ENCODE measurements around the gene NCOA3. TPM values are rescaled to one million over a fixed set of nuclear protein-coding genes. Genes with fewer than 3 reads are reported as not detected.
A peak's percentile ranks its signal among the peaks of the same experiment; 100 is the strongest.

Gene NCOA3
- total RNA-seq, 1 experiment from 2014 or later: 31.1 TPM

DNA sequence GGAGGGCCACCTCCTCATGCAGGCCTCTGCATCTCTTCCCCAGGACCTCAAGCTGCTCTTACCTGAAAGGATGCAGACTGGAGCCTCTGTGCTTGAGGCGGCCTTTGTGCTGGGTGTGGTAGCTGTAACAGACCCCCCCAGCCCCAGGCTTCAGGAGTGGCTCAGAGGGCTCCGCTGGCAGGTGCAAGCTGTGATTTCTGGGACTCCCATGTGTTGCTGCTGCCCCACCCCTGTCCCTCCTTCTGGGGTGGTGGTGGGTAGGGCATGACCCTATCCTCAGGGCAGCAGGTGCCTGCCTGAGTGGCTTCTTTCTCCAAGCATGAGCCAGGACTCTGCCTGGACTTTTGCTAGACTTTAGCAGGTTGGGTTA, 162.4 kb downstream of the NCOA3 start:
- peaks cover 48% of the 10 kb centered on the region for H3K36me3 ChIP-seq (ENCODE audit: low read depth, low read length)
- peak; percentile 27 for ATAC-seq
- no peak overlapping the region for H3K27ac ChIP-seq (ENCODE audit: low read length)
- ChIA-PET CTCF (interaction anchor here (0.6 to 1.3 kb wide), 3 partner anchors 9 to 956 kb away, joined by 3 to 7 read pairs (median 3); no protein-coding TSS in a partner anchor), POLR2A (ENCODE audit: unreplicated experiment) (interaction anchor here (0.5 to 0.6 kb wide), 2 partner anchors 465 to 728 kb away, joined by 4 to 5 read pairs; no protein-coding TSS in a partner anchor)
- H3K9ac ChIP-seq (ENCODE audit: low read length): no peak overlapping the region
- no peaks in the 10 kb centered on the region for H3K27me3 ChIP-seq (ENCODE audit: low read length)
- H3F3A ChIP-seq (ENCODE audit: low read length, unreplicated experiment): no peaks in the 10 kb centered on the region
- no peak overlapping the region for H2AFZ ChIP-seq (ENCODE audit: low read length)
- no peaks in the 10 kb centered on the region for H3K79me2 ChIP-seq (ENCODE audit: low read length)
- H3K4me2 ChIP-seq (ENCODE audit: low read length): no peak overlapping the region
- BruUV-seq (replicated peaks): no TSS peak
- H4K20me1 ChIP-seq (ENCODE audit: low read length): no peaks in the 10 kb centered on the region
- no peak for DNase-seq
- intact Hi-C loops (cut with micrococcal nuclease): loop anchor here (5.0 kb wide), 1 partner anchor 633 kb away; no protein-coding TSS in a partner anchor
- H3K9me2 ChIP-seq (replicated peaks; ENCODE audit: low read length): no peaks in the 10 kb centered on the region
- no peaks in the 10 kb centered on the region for H3K4me1 ChIP-seq (ENCODE audit: insufficient read depth, low read length)
- no peaks in the 10 kb centered on the region for H3K9me3 ChIP-seq (ENCODE audit: low read length)
- no peak overlapping the region for H3K4me3 ChIP-seq (ENCODE audit: low read length)
- TF ChIP-seq EZH2phosphoT487 (IDR thresholded peaks at IDR 0.05; ENCODE audit: borderline replicate concordance, low read length): no peak
- TF ChIP-seq, protein P1, sequence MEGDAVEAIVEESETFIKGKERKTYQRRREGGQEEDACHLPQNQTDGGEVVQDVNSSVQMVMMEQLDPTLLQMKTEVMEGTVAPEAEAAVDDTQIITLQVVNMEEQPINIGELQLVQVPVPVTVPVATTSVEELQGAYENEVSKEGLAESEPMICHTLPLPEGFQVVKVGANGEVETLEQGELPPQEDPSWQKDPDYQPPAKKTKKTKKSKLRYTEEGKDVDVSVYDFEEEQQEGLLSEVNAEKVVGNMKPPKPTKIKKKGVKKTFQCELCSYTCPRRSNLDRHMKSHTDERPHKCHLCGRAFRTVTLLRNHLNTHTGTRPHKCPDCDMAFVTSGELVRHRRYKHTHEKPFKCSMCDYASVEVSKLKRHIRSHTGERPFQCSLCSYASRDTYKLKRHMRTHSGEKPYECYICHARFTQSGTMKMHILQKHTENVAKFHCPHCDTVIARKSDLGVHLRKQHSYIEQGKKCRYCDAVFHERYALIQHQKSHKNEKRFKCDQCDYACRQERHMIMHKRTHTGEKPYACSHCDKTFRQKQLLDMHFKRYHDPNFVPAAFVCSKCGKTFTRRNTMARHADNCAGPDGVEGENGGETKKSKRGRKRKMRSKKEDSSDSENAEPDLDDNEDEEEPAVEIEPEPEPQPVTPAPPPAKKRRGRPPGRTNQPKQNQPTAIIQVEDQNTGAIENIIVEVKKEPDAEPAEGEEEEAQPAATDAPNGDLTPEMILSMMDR (conservative IDR thresholded peaks at IDR 0.05; ENCODE audit: low read depth, low read length): 0 out of 2 replicates have a peak, but pooled peaks have one; percentile 27
- TF ChIP-seq EZH2 (IDR thresholded peaks at IDR 0.05; ENCODE audit: low read length, unreplicated experiment): no peak

DNA sequence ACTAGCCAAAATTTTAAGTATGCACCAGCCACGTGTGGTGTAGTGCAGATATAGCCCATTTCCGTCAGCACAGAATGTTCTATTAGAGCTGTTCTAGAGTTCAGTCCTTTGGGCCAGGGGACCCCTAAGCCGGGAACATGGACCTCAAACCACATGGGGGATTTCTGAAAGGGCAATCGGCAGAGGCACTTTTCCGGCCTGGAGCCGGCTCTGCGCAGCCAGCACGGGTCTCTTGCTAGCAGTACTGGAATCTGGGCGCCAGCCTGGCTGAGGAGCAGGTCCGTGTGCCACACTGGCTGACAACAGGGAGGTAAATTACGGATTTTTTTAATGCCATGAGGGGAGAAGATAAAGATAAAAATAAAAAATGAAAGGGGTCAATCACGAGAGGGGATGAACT, 163.1 kb downstream of the NCOA3 start:
- POLR2A ChIA-PET (ENCODE audit: unreplicated experiment): interaction anchor here (0.6 kb wide), 1 partner anchor 464 kb away, joined by 4 read pairs; no protein-coding TSS in a partner anchor
- CTCF ChIA-PET: interaction anchor here (0.6 kb wide), 1 partner anchor 622 kb away, joined by 3 read pairs; no protein-coding TSS in a partner anchor
- H3F3A ChIP-seq (ENCODE audit: low read length, unreplicated experiment): no peaks in the 10 kb centered on the region

More for the DNA sequence above, 163.1 kb downstream of the NCOA3 start:
- intact Hi-C loops (cut with micrococcal nuclease): loop anchor here (5.0 kb wide), 1 partner anchor 633 kb away; no protein-coding TSS in a partner anchor
- Histone ChIP-seq H3K4me1 (ENCODE audit: insufficient read depth, low read length) (no peaks in the 10 kb centered on the region), H4K20me1 (ENCODE audit: low read length) (no peaks in the 10 kb centered on the region), H3K4me2 (ENCODE audit: low read length) (no peak overlapping the region), H3K9ac (ENCODE audit: low read length) (no peak overlapping the region), H3K36me3 (ENCODE audit: low read depth, low read length) (peaks cover 46% of the 10 kb centered on the region), H3K79me2 (ENCODE audit: low read length) (no peaks in the 10 kb centered on the region), H3K27me3 (ENCODE audit: low read length) (no peaks in the 10 kb centered on the region), H3K9me3 (ENCODE audit: low read length) (no peaks in the 10 kb centered on the region), H2AFZ (ENCODE audit: low read length) (no peak overlapping the region), H3K4me3 (ENCODE audit: low read length) (no peak overlapping the region), H3K9me2 (replicated peaks; ENCODE audit: low read length) (no peaks in the 10 kb centered on the region), H3K27ac (ENCODE audit: low read length) (no peak overlapping the region)
- no peak for ATAC-seq
- DNase-seq: no peak
- no TSS peak for BruUV-seq (replicated peaks)
- TF ChIP-seq, protein P1 (conservative IDR thresholded peaks at IDR 0.05; ENCODE audit: low read depth, low read length): no peak
- TF ChIP-seq EZH2 (IDR thresholded peaks at IDR 0.05; ENCODE audit: low read length, unreplicated experiment) (no peak), EZH2phosphoT487 (IDR thresholded peaks at IDR 0.05; ENCODE audit: borderline replicate concordance, low read length) (no peak)
